DND-41 (cell line): ENCODE measurements around the gene THOC6.
"Not testable (repeated sequence)": the region's sequence is repeated elsewhere in the genome, so short reads cannot be mapped to it uniquely, and the experiment has no call there.

Source experiments
- ATAC-seq: fragments of 200-7000 bp; cut with Tn5 transposase; 3 replicates; pipeline ENCODE4 v1.9.1; 2021; ENCODE audit warnings: low read depth; ENCODE audit not compliant: insufficient read depth
- DNase-seq: peaks from one replicate; pipeline ENCODE4 v3.0.0-alpha.2; 2020
- H2AFZ ChIP-seq: 2 replicates; pipeline ENCODE4 v1.6.0; 2012; ENCODE audit warnings: low read depth, low read length
- H3K27ac ChIP-seq: 2 replicates; pipeline ENCODE4 v1.5.1; 2012; ENCODE audit warnings: low read length, inconsistent platforms
- H3K27me3 ChIP-seq: fragments of 200-600 bp; sonication (generic); 2 replicates; pipeline ENCODE4 v1.6.0; 2012; ENCODE audit warnings: low read length, mild to moderate bottlenecking, inconsistent platforms; ENCODE audit not compliant: insufficient read depth, poor library complexity
- H3K36me3 ChIP-seq: 2 replicates; pipeline ENCODE4 v1.5.1; 2012; ENCODE audit warnings: low read length, inconsistent platforms; ENCODE audit not compliant: insufficient read depth
- H3K4me1 ChIP-seq: 2 replicates; pipeline ENCODE4 v1.5.1; 2012; ENCODE audit warnings: mild to moderate bottlenecking, low read length; ENCODE audit not compliant: insufficient read depth
- H3K4me2 ChIP-seq: 2 replicates; pipeline ENCODE4 v1.6.0; 2012; ENCODE audit warnings: mild to moderate bottlenecking, moderate library complexity, low read length, inconsistent platforms; ENCODE audit not compliant: insufficient read depth
- H3K4me3 ChIP-seq, 2 experiments: fragments of 200-600 bp in 1 of 2; shearing (Covaris generic) in 1 of 2; 2 replicates each; pipeline ENCODE4 v1.5.1; 2012 to 2016; ENCODE audit warnings: inconsistent platforms in 2 of 2, low read length in 2 of 2, mild to moderate bottlenecking in 2 of 2, low read depth in 1 of 2, moderate library complexity in 1 of 2
- H3K79me2 ChIP-seq: 2 replicates; pipeline ENCODE4 v1.6.0; 2012; ENCODE audit warnings: low read length, inconsistent platforms; ENCODE audit not compliant: insufficient read depth
- H3K9ac ChIP-seq: 2 replicates; pipeline ENCODE4 v1.6.0; 2012; ENCODE audit warnings: low read depth, mild to moderate bottlenecking, inconsistent platforms, low read length, moderate library complexity
- H3K9me3 ChIP-seq: 2 replicates; pipeline ENCODE4 v1.5.1; 2012; ENCODE audit warnings: low read length, moderate library complexity, mild to moderate bottlenecking, inconsistent platforms; ENCODE audit not compliant: insufficient read depth, severe bottlenecking
- H4K20me1 ChIP-seq: 2 replicates; pipeline ENCODE4 v1.6.0; 2012; ENCODE audit warnings: low read length; ENCODE audit not compliant: insufficient read depth
- EZH2 ChIP-seq: IDR thresholded peaks from 3 replicates; pipeline ENCODE4 v1.6.1; 2012; ENCODE audit warnings: borderline replicate concordance, low read depth, mild to moderate bottlenecking, moderate library complexity, low read length, inconsistent platforms; ENCODE audit not compliant: severe bottlenecking
- TF ChIP-seq, protein P1 (sequence below): IDR thresholded peaks from 2 replicates; pipeline ENCODE4 v1.5.1; 2012; ENCODE audit warnings: borderline replicate concordance, low read length, moderate library complexity, mild to moderate bottlenecking; ENCODE audit not compliant: poor library complexity, severe bottlenecking; ENCODE audit errors: extremely low read depth

THOC6 gene

DNA sequence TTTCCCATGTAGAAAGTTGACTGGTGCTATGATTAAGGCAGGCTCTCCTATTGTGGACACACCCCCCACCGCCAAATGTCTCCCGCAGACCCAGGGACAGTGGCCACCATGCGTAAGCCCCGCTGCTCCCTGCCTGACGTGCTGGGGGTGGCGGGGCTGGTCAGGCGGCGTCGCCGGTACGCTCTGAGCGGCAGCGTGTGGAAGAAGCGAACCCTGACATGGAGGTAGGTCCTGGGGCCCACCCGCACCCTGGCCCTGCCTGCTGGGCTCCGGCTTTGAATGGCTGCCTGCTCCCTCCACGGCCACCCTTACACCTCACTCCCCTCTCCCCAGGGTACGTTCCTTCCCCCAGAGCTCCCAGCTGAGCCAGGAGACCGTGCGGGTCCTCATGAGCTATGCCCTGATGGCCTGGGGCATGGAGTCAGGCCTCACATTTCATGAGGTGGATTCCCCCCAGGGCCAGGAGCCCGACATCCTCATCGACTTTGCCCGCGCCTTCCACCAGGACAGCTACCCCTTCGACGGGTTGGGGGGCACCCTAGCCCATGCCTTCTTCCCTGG is 26.2 kb downstream of the THOC6 start:
- no peak overlapping the region for H3K4me3 ChIP-seq
- no peak overlapping the region for H3K9ac ChIP-seq
- no peaks in the 10 kb centered on the region for H3K79me2 ChIP-seq
- peaks cover 12% of the 10 kb centered on the region for H3K27me3 ChIP-seq
- ATAC-seq (no peak), DNase-seq (no peak)
- TF ChIP-seq EZH2, result no peak
- TF ChIP-seq, protein P1, sequence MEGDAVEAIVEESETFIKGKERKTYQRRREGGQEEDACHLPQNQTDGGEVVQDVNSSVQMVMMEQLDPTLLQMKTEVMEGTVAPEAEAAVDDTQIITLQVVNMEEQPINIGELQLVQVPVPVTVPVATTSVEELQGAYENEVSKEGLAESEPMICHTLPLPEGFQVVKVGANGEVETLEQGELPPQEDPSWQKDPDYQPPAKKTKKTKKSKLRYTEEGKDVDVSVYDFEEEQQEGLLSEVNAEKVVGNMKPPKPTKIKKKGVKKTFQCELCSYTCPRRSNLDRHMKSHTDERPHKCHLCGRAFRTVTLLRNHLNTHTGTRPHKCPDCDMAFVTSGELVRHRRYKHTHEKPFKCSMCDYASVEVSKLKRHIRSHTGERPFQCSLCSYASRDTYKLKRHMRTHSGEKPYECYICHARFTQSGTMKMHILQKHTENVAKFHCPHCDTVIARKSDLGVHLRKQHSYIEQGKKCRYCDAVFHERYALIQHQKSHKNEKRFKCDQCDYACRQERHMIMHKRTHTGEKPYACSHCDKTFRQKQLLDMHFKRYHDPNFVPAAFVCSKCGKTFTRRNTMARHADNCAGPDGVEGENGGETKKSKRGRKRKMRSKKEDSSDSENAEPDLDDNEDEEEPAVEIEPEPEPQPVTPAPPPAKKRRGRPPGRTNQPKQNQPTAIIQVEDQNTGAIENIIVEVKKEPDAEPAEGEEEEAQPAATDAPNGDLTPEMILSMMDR, result no peak
- peaks cover 14% of the 10 kb centered on the region for H3K36me3 ChIP-seq
- peaks cover 6% of the 10 kb centered on the region for H4K20me1 ChIP-seq
- H3K4me1 ChIP-seq, result peaks cover 18% of the 10 kb centered on the region
- H2AFZ ChIP-seq, result no peak overlapping the region
- H3K9me3 ChIP-seq, result no peaks in the 10 kb centered on the region
- no peak overlapping the region for H3K4me2 ChIP-seq
- H3K27ac ChIP-seq, result no peak overlapping the region

GRCh38 chr16:3050487-3050886 is 26.7 kb downstream of the THOC6 start:
- H3K36me3 ChIP-seq, result peaks cover 19% of the 10 kb centered on the region
- no peaks in the 10 kb centered on the region for H3K79me2 ChIP-seq
- TF ChIP-seq, protein P1, result no peak
- H3K27me3 ChIP-seq, result peaks cover 8% of the 10 kb centered on the region
- no peak overlapping the region for H2AFZ ChIP-seq
- DNase-seq (no peak), ATAC-seq (no peak)
- peaks cover 15% of the 10 kb centered on the region for H3K4me1 ChIP-seq
- no peak overlapping the region for H3K4me2 ChIP-seq
- H3K9me3 ChIP-seq, result no peaks in the 10 kb centered on the region
- no peak overlapping the region for H3K9ac ChIP-seq
- H4K20me1 ChIP-seq, result peaks cover 4% of the 10 kb centered on the region; the same call in 1 of the 2 replicates
- H3K27ac ChIP-seq, result no peak overlapping the region
- no peak overlapping the region for H3K4me3 ChIP-seq

GRCh38 chr16:3051009-3051408 is 27.2 kb downstream of the THOC6 start:
- H3K27me3 ChIP-seq, result peaks cover 3% of the 10 kb centered on the region
- TF ChIP-seq, protein P1, result no peak
- no peak for TF ChIP-seq EZH2
- no peak for DNase-seq
- H3K9me3 ChIP-seq, result no peaks in the 10 kb centered on the region
- peaks cover 4% of the 10 kb centered on the region; the same call in 1 of the 2 replicates for H4K20me1 ChIP-seq
- H3K9ac ChIP-seq, result no peak overlapping the region
- H3K4me3 ChIP-seq, result no peak overlapping the region
- H3K36me3 ChIP-seq, result peaks cover 20% of the 10 kb centered on the region
- peaks cover 10% of the 10 kb centered on the region for H3K4me1 ChIP-seq
- ATAC-seq, result no peak
- H3K4me2 ChIP-seq, result no peak overlapping the region
- no peak overlapping the region for H3K27ac ChIP-seq
- H2AFZ ChIP-seq, result no peak overlapping the region
- no peaks in the 10 kb centered on the region for H3K79me2 ChIP-seq

DNA sequence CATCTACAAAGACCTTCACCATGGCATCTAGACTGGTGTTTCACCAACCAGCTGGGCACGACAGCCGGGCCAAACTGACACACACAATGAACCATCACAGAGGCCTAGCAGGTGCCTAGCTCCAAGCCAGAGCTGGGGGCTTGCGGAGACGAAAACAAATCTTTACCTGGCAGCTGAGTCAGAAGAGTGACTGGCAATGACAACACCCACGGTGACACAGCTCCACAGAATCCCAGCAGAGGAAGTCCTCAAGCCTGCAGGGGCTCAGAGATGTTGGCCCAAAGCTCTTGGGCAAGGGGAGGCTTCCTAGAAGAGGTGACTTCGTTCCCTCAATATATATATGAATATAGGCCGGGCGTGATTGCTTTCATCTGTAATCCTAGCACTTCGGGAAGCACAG is 27.7 kb downstream of the THOC6 start:
- DNase-seq (no peak), ATAC-seq (no peak)
- H3K9me3 ChIP-seq, result no peaks in the 10 kb centered on the region
- no peak overlapping the region for H2AFZ ChIP-seq
- H4K20me1 ChIP-seq, result peaks cover 4% of the 10 kb centered on the region; the same call in 1 of the 2 replicates
- H3K27ac ChIP-seq, result no peak overlapping the region
- H3K9ac ChIP-seq, result no peak overlapping the region
- H3K4me1 ChIP-seq, result peaks cover 8% of the 10 kb centered on the region
- H3K4me3 ChIP-seq, result no peak overlapping the region
- H3K27me3 ChIP-seq, result no peaks in the 10 kb centered on the region
- H3K36me3 ChIP-seq, result peaks cover 20% of the 10 kb centered on the region
- TF ChIP-seq, protein P1, result no peak
- TF ChIP-seq EZH2, result no peak
- H3K4me2 ChIP-seq, result no peak overlapping the region
- no peaks in the 10 kb centered on the region for H3K79me2 ChIP-seq

- ATAC-seq (peak; percentile 89), DNase-seq (peak; percentile 76)
- Histone ChIP-seq H4K20me1 (peaks cover 14% of the 10 kb centered on the region; the same call in 1 of the 2 replicates), H3K4me1 (peaks cover 19% of the 10 kb centered on the region), H3K36me3 (peaks cover 32% of the 10 kb centered on the region), H3K27ac (peak overlapping the region; percentile 72), H3K9ac (peak overlapping the region; percentile 18; the same call in 1 of the 2 replicates)
- H3K27me3 ChIP-seq, H3K9me3 ChIP-seq, H2AFZ ChIP-seq, H3K4me2 ChIP-seq, H3K4me3 ChIP-seq, H3K79me2 ChIP-seq: not testable (repeated sequence)
Observed at GRCh38 chr16:3052571-3053329, 28.9 kb downstream of the THOC6 start.
